LoVo (cell line): ENCODE measurements around the gene BHMT.

Experiments used
- DNase-seq: peaks from one replicate; pipeline ENCODE4 v3.0.0-alpha.2; 2016; ENCODE audit warnings: low spot score

BHMT gene, protein sequence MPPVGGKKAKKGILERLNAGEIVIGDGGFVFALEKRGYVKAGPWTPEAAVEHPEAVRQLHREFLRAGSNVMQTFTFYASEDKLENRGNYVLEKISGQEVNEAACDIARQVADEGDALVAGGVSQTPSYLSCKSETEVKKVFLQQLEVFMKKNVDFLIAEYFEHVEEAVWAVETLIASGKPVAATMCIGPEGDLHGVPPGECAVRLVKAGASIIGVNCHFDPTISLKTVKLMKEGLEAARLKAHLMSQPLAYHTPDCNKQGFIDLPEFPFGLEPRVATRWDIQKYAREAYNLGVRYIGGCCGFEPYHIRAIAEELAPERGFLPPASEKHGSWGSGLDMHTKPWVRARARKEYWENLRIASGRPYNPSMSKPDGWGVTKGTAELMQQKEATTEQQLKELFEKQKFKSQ

DNA sequence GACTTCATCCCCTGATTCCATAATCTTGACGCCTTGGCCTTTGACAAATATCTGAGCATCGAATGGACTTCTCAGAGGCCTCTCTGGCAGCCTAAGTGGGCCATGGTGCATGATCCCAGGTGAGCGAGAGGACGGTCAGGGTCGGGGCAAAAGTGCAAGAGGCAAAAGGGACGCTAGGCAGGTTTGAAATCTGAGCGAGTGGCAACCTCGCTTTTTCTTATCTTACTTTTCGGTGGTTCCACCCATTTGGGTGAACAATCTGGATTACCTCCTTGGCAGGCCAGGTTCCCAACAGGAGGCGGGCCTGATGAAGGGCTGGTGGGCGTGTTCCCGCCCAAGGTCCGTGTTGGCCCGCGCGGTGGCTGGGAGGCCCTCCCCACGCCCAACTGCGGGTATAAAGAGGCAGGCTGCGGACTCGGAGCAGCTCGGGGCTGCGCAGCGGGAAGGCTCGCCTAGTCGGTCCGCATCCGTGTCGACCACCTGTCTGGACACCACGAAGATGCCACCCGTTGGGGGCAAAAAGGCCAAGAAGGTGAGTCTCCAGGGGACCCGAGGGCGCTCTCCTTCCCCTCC, at the start of gene BHMT:
BHMT (plus strand) TSS at position 423 of the 573 bp plus-strand sequence; CDS start at position 500, 77 bp downstream.
- no peak for DNase-seq

DNA sequence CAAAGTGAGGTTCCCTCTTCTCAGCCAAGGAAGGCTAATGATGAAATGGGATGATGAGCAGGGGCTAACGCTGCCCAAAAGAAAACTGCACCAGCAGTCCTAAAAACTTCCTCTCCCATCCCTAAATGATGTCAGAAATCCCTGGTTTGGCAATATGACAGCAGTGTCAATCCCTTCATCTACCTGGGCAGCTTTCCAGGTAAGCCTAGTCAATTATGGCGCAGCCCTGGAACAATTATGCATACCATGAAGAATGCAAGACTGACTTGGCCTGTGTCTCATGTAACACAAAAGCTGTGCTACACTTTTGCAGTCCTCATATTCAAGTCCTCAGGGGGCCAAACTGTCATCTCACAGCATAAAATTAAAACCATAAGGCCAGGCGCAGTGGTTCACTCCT, 49.2 kb upstream of the BHMT start:
- no peak for DNase-seq

DNA sequence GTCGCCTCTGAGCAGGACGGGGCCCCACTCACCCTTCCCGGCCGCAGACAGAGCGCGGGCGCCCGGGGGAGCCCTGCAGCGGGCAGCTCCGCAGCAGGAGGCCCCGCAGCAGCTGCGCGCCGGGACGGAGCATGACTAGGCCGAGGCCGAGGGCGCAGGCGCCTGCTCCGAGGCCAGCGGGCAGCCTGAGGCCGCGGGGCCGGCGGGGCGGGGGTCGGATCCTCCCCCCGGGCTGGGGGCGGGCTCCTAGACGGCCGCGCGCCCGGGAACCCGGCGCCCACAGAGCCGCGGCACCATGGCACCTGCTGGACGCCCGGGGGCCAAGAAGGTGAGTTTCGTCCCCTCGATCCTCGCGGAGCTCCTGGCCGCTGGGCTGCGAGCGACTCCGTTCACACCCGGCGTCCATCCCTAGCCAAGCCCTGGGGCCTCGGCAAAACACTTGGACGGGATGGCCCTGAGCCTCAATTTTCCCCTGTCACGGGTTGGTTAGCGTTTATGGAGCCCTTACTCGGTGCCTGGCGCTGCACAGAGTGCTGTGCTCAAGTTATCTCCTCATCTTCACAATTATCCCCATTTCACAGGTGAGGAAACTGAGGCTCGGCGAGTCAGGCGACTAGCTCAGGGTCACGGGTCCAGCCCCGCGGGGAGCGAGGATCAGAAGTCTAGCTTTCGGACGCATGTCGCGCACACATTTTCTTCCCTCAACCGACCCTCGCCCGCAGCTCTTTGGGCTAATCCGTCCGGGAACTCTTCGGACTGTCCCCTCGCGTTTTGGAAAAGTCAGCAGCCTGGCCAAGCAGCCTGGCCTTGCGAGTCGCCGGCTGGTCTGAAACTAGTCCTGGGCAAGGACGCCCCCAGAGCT, 41.9 kb upstream of the BHMT start, which contains the start of the genes BHMT2 and DMGDH:
BHMT2 (plus strand) TSS at position 280 of the 862 bp plus-strand sequence; CDS start at position 296, 16 bp downstream.
DMGDH (minus strand) TSS at position 187 of the 862 bp plus-strand sequence; CDS start at position 133, 54 bp downstream.
- DNase-seq, result no peak

DNA sequence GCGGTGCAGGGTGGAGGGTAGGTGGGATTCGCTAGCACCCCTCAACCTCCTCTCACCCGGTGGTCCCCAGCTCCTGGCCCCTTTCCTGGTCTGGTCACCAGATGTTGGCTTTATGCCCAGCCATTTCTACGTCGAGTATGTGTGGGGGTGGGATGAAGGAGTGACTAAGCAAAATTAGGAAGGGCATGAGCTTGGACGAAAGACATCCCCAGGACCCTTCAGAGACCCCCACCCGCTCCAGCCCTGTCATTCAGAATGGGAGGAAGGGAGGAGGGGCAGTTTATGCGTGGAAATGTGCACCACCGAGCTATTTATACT, 41.3 kb upstream of the BHMT start:
- DNase-seq, result no peak

DNA sequence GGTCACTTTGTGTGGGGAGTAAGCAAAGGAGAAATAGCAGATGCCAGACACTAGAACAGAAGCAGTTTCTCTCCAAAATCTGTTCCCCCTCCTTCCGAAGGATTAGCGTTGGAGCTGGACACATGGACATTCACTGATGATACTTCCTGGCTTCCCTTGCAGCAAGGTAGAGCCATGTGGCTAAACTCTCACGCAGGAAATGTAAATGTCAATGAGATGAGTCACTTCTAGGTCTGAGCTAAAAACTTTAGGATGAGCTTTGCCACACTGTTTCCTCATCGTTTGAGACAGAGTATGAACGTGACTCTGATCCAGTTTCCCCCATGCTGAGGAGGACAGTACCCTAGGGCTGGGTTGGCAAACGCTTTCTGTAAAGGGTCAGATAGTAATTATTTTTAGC, 37.0 kb upstream of the BHMT start:
- DNase-seq, result peak; percentile 24

DNA sequence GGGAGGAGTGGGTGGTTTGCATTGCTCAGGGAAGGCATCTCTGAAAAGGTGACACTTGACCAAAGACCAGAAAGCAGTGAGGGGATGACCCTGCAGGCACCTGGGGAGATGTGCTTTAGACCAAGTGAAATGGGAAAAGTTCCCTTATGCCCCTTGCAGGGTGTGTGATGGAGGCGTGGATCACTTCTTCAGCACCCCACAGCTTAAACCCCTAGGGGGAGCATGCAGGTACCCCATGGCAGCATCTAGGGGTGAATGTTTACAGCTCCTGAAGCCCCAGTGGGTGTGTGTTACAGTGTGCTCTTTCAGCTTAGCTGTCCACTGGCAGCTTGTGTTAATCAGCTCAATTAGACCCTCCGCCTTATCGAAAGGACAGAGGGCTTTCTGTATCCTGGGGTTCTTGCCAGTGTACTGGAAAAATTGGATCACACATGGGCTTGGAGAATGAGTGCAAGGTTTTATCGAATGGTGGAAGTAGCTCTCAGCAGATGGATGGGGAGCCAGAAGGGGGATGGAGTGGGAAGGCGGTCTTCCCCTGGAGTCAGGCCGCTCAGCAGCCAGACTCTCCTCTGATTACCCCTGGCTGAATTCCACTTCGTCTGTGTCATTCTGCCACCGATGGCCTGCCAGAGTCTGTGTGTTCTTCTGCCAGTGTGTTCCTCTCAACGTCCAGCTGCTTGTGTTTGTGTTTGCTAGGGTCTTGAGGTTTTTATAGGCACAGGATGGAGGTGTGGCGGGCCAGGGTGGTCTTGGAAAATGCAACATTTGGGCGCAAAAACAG, 35.8 kb upstream of the BHMT start:
- no peak for DNase-seq

DNA sequence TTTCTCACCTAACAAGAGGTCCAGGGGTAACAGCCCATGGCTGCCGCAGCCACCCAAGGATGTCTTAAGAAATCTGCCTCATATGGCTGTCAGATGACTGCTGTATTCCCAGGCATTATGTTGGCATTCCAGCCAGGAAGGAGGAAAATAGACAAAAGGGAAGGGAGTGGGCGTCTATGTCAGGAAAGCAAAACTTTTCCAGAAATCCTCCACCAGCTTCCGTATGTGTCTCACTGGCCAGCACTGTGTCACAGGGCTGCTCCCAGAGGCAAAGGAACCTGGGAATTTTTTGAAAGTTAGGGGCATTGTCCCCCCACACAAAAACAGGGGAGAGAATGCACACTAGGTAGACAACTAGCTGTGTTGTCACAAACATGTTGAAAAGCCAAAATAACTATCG, 34.8 kb upstream of the BHMT start:
- no peak for DNase-seq

DNA sequence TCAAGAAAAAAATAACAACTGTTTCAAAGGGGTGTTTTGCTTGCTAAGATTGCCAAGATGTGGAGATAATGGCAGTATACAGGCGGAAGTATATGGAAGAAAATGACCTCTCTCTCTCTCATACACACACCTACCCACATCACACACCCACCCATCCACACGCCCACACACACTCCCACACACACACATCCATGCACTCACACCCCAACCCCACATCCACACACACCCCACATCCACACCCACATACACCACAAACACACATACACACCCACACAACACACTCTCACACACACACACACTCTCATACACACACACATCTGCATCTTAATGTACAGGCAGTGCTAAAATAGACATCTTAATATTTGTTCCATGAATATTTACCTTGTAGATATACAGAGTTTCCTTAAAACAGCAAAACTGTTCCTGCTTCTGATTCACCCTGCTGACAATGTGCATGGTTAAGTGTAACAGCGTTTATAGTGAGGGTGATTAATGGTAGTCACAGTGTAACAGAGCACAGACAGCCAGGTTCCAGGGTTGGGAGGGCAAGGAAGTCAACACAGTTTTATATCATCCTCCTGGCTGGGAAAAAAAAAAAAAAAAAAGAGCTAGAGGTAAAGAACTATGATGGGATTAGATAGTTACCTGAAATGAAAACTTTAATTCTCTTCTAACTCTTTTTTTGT, 33.8 kb upstream of the BHMT start:
- DNase-seq, result no peak

DNA sequence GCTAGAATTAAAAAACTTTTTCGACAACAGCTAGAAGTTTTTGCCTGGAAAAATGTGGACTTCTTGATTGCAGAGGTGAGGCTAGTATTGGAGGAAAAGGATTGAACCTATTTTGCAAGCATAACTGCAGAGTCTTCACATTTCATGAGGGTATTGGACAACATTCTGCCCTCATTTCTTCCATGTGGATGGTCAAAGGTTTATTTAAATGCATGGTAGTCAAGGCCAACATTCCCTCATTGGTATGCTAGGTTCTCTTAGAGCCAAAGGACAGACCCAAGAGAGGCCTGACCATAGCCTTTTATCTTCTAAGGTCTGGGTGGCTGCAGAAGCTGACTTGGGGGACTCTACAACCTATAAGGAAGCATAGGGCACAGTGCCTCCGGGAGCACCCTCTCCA, 30.8 kb upstream of the BHMT start:
- DNase-seq, result no peak

DNA sequence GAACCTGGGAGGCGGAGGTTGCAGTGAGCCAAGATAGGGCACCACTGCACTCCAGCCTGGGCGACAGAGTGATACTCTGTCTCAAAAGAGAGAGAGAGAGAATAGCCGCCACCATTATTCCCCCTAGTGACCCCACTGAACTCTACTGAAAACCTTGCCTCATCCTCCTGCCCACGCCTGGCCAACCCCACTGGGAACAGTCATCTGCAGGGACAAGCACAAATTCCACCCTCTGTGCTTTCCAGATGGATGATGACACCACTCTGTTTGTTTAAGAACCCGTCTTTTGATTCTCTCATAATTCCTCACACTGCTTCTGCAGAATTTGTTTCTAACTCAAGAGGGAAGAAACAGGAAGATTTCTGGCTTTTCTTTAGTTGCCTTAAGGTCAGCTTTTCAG, 29.8 kb upstream of the BHMT start:
- no peak for DNase-seq

DNA sequence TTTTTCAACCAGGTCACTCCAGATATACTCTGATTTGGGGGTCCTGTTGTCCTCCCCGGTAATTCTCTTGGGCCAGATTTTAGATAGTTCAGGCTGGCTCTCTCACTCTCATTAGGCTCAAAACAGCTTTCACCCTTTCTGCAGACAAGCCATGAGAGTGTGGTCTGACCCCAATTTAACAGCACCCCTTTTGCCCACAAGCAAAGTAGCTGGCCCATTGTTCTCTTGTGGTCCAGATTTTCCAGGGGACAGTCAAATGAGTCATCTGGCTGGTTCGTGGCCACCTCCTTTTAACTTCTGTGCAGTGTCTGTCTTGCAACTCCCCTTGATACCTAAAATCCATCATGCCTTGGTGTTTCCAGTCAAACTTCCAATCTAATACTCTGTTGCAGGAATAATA, 25.5 kb upstream of the BHMT start:
- no peak for DNase-seq

DNA sequence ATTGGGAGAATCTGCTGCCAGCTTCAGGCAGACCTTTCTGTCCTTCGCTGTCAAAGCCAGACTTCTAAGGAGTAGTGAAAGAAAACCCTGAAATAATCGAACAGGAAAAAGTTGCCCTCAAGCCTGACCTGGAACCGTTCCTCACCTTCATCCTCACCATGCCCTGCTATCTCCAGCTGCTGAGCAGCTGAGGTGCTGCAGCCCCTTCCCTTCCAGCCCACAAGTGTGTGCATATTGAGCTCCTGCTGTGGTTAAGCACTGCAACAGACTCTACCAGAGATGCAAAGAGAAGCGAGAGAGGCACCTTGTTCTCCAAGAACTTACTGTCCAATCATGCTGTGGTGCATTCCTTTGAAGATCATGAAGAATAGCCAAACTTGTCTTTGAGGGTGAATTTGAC, 23.1 kb upstream of the BHMT start:
- DNase-seq, result no peak

DNA sequence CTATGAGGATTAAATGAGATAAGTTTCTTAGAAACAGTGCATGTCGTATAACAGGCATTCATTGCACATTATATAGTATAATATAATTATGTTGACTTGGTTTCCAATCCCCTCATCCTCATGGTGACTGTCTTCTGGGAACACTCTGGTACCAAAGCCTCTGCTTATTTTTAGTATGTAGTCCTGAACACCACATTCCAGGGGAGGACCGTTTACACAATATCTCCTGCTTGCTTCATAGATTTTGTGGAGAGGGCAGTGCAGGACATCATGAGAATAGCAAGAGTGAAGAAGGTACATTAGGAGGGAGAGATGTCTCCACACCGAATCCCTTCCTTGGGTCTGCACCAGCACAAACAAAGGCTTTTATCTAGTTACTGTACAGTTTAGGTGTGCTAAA, 20.5 kb upstream of the BHMT start:
- DNase-seq, result no peak

DNA sequence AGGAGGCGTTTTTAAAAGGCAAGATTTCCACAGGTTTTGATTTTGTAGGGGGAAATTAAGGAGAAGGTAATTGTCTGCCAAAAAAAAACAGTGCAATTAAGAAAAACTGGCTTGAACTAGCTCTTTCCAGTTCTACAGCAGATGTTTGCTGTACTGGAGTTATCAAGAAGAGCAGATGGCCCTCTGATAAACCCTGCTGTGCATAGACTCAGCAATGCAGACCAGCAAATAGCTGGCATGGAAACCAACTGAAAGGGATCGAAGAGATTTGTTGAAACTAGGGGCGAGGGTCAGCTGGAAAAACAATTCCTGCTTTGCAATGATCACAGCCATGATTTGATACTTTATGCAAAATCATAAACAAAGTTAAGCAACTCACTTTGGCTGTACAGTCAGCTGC, 17.8 kb upstream of the BHMT start:
- DNase-seq, result no peak

DNA sequence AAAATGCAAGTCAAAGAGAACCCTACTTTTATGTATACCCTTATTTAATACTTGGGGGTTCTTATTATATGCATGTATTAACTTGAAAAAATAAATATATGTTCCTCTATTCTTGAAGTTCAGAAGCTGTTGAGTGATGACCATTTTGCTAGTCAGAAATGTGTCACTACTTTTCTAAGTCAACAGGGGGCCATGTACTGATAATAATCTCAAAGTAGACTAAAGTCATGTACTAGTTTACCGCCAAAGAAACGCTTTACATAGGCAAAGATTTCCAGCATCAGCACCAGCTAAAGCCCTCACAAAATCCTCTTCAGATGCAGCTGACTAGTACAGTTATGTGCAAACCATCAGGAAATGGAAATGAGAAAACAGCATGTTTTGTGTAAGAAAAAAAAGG, 5.7 kb upstream of the BHMT start:
- DNase-seq, result no peak

DNA sequence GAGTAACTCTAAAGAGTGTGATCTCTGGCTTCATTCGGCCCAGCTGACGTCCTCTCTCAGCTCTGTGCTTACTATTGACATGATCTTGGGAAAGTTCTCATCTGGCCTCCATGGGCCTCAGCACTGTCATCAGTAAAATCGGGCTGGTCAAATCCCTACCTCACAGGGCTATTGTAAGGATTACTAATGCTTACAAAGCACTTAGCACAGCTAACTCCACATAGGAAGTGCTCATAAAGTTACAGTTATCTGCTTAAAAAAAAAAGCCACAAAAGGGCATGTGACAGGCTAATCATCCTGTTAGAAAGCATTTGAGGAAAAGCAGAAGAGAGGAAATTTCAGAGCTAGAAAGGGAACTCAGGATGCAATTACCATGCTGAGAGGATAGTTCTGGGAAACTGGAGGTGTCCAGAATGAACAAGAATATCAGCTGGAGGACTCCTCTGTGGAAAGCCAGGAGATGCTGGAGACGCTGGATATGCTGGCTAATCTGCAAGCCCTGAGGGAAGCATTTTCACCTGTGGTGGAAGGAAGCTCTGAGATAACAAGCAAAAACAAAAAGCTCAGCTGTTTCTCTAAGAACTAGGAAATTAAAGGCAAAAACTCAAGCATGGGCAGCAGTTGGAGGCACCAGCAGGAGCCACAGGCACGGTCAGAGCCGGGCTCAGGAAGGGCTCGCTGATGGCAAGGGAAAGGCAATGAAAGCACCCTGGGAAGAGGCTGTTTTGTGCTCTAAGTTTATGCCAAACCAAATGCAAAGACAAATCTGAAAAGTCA, 4.4 kb upstream of the BHMT start:
- no peak for DNase-seq

DNA sequence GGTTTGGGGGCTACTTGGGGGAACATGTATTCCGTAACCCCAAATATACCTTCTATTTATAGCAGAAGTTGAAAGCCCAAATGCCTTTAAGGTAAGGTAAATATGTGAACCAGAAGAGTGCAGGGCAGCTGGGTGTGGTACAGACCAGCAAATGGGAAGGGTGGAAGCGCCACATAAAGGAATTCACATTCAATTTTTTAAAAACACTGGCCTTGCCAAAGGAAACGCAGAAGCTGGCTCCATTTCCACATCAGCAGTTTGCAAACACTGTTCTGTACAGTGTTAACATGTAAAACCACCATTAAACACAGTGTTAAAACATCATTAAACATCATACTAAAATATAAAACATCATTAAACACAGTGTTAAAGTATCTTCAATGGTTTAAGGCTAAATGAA, 3.5 kb upstream of the BHMT start:
- DNase-seq, result no peak

DNA sequence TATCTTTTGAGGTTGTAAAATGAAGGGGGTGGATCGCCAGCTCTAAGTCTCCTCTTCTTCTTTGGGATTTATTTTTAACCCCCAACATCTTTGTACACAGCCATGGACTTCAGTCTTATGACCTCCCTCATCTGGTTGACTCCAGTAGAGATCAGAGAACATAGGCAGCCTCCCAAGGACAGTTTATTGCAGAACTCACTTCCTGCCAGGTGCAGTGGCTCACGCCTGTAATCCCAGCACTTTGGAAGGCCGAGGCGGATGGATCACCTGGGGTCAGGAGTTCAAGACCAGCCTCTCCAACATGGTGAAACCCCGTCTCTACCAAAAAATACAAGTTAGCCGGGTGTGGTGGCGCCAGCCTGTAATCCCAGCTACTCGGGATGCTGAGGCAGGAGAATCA, 2.8 kb upstream of the BHMT start:
- no peak for DNase-seq

DNA sequence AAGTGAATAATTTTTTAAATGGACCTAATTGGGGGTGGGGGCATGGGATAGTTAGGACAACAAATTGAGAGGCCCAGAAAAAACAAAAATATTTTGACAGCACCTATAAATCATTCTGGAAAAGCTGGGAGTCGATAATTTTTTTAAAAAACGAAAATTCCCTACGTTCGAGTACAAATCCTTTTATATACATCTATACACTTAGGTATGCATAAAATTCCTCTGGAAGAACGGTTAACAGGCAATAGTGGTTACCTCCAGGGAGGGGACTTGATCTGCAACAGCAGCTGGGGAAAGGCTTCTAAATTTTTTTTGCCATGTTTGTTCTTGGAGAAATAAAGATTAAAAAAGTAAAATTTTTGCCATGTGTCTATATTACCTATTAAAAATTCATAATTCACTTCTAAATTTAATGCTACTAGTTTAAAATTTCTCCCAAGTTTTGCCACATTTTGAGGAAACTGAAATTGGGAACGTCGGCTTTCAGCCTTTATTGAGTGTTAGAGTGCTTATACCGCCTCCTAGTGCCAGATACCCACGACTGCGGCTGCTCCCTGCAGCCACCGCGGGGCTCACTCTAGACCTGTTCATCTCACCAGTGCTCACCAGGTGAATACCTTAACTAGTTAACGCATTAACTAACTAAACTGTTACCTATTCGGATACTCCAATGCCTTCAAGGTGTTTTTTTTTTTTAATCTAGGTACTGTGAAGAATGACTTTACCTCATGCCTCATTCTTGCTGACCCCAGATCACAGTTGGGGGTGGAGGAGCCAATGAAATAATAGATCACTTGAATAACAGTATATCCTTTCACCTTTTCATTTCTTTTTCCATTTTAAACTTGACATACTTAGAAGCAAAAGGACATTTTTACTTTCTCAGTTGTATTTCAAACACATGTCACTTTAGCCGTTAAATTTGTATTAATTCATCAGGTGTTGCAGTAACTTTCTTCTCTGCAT, 1.8 kb upstream of the BHMT start:
- peak; percentile 26 for DNase-seq
